Astrocyte of the cerebellum (primary cell): Measurements from ENCODE around the gene TMEM181.

ENCODE experiments used
- DNase-seq: peaks from one replicate; pipeline ENCODE4 v3.0.0-alpha.2; 2011; ENCODE audit warnings: low read depth
- H3K4me3 ChIP-seq: 2 replicates; pipeline ENCODE4 v1.5.1; 2011; ENCODE audit warnings: mild to moderate bottlenecking, low read depth, low read length, moderate library complexity
- CTCF ChIP-seq: IDR thresholded peaks from 2 replicates; pipeline ENCODE4 v1.5.1; 2012; ENCODE audit warnings: low read length, low read depth, moderate library complexity, mild to moderate bottlenecking; ENCODE audit errors: missing control alignments
- in situ Hi-C: cut with HindIII; loops from 2 replicates; pipeline ENCODE4 v1.10.0; 2017; ENCODE audit warnings: low sequenced_read_pairs

TMEM181 gene

GRCh38 chr6:158559895-158560835, at the start of gene TMEM181:
Gene TMEM181 (plus strand): TSS chr6:158560091. CDS start chr6:158560225, 134 bp downstream.
- in situ Hi-C loops: no loop called here
- peak within 1 kb of the TSS; percentile 78 for H3K4me3 ChIP-seq

GRCh38 chr6:158512809-158513208, 47.1 kb upstream of the TMEM181 start:
- DNase-seq: no peak
- no peak for TF ChIP-seq CTCF
- H3K4me3 ChIP-seq: no peak overlapping the region
- in situ Hi-C loops: no loop called here

More at GRCh38 chr6:158559895-158560835, at the start of gene TMEM181:
- TF ChIP-seq CTCF: no peak
- DNase-seq: peak; percentile 48

- H3K4me3 ChIP-seq: no peak overlapping the region
- TF ChIP-seq CTCF: no peak
- no peak for DNase-seq
- in situ Hi-C loops: no loop called here
Observed at GRCh38 chr6:158514176-158514575, 45.7 kb upstream of the TMEM181 start.

GRCh38 chr6:158514991-158515390, 44.9 kb upstream of the TMEM181 start:
- TF ChIP-seq CTCF: no peak
- H3K4me3 ChIP-seq: no peak overlapping the region
- in situ Hi-C loops: no loop called here

GRCh38 chr6:158516098-158516497, 43.8 kb upstream of the TMEM181 start:
- no peak for TF ChIP-seq CTCF
- in situ Hi-C loops: no loop called here
- no peak overlapping the region for H3K4me3 ChIP-seq
- no peak for DNase-seq

More at GRCh38 chr6:158514991-158515390, 44.9 kb upstream of the TMEM181 start:
- DNase-seq: no peak

GRCh38 chr6:158517038-158517437, 42.9 kb upstream of the TMEM181 start:
- in situ Hi-C loops: no loop called here

More at GRCh38 chr6:158517038-158517437, 42.9 kb upstream of the TMEM181 start:
- H3K4me3 ChIP-seq: no peak overlapping the region
- no peak for TF ChIP-seq CTCF
- no peak for DNase-seq
